Central memory CD8-positive, alpha-beta T cell (primary cell): Measurements from ENCODE around the gene DLGAP1.
"Not testable (repeated sequence)": the region's sequence is repeated elsewhere in the genome, so short reads cannot be mapped to it uniquely, and the experiment has no call there.

Source experiments
- ATAC-seq: fragments of 150-1000 bp; cut with Tn5 transposase; replicated peaks from 2 replicates; pipeline ENCODE4 v1.10.0; 2022; ENCODE audit warnings: mild to moderate bottlenecking, moderate FRiP score, moderate number of reproducible peaks; ENCODE audit not compliant: poor library complexity, severe bottlenecking; ENCODE audit errors: extremely low read depth
- DNase-seq, 2 donors: peaks; one replicate each; pipeline ENCODE4 v3.0.0; 2021; ENCODE audit warnings: low spot score in 2 of 2
- H3K27ac Mint-ChIP-seq: one replicate; pipeline ENCODE4 v1.8.0; 2022; ENCODE audit warnings: low read depth, mild to moderate bottlenecking, moderate library complexity, mixed read lengths
- H3K27me3 Mint-ChIP-seq: one replicate; pipeline ENCODE4 v1.8.0; 2022; ENCODE audit warnings: mixed read lengths
- H3K36me3 Mint-ChIP-seq: one replicate; pipeline ENCODE4 v1.8.0; 2022; ENCODE audit warnings: mild to moderate bottlenecking, moderate library complexity, mixed read lengths; ENCODE audit not compliant: insufficient read depth
- H3K4me1 Mint-ChIP-seq: one replicate; pipeline ENCODE4 v1.8.0; 2022; ENCODE audit warnings: mixed read lengths
- H3K4me3 Mint-ChIP-seq: one replicate; pipeline ENCODE4 v1.8.0; 2022; ENCODE audit warnings: mild to moderate bottlenecking, moderate library complexity, mixed read lengths
- H3K9me3 Mint-ChIP-seq: one replicate; pipeline ENCODE4 v1.8.0; 2022; ENCODE audit warnings: mixed read lengths

The DLGAP1 gene

DNA sequence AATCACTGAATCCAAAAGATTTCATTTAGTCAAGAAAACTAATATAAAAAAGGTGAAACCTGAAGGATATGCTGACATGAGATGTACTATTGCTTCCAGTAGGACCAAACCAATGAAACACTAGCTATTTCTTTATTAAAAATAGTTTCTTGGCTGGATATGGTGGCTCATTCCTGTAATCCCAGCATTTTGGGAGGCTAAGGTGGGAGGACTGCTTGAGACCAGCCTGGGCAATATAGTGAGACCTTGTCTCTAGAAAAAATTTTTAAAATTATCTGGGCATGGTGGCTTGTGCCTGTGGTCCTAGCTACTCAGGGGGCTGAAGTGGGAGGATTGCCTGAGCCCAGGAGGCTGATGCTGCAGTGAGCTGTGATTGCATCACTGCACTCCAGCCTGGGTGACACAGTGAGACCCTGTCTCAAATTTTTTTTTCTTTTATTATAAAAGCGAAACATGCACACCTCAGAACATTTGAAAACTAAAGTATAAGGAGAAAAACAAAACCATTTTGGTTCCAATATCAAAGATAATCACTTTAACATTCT, 738.9 kb downstream of the DLGAP1 start:
- Mint-ChIP-seq H3K27ac (no peak overlapping the region), H3K27me3 (peaks cover 30% of the 10 kb centered on the region), H3K36me3 (no peaks in the 10 kb centered on the region)

DNA sequence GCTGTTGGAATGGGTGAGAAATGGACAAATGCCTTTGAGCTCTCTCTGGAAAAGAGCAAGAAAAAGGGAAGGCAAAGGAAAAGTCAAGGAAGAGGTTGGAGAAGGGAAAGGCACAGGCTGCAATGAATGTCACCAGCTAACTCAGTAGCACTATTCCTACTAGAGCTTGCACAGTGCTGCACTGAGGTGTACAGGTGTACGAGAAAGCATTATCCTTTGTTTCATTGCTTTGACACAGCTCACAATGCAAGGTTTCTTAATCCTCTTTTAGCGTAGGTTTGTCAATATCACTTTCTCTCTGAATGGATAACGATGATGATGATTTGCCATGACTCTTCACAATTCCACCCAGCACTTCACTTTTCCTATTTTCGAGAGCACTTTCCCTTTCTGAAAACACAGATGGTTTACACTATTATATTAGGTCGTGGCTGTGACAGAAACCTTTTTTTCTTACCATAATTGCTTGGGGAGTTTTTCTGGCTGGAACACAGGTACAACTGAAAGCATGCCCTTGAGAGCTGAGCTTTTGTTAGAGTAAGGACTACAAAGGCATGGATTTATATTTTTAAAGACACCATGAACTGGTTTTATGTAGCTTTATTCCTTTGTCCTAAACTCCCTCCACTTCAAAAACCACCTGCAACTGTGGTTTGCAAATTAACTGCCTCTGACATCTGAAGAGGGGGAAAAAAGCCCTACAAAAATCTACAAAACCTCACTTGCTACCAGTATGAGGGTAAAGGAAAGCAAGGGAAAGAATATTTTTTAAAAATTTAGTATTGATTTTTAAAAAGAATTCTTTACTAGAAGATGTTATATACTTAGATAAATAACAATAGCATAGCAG, 739.7 kb downstream of the DLGAP1 start:
- no peaks in the 10 kb centered on the region for H3K9me3 Mint-ChIP-seq
- no peak for ATAC-seq
- no peak overlapping the region for H3K4me3 Mint-ChIP-seq
- DNase-seq: no peak
- H3K4me1 Mint-ChIP-seq: no peaks in the 10 kb centered on the region
- peaks cover 1% of the 10 kb centered on the region for H3K36me3 Mint-ChIP-seq
- peaks cover 37% of the 10 kb centered on the region for H3K27me3 Mint-ChIP-seq
- H3K27ac Mint-ChIP-seq: no peak overlapping the region

More for the DNA sequence above, 738.9 kb downstream of the DLGAP1 start:
- DNase-seq: no peak
- no peak for ATAC-seq
- Mint-ChIP-seq H3K4me3 (no peak overlapping the region), H3K4me1 (no peaks in the 10 kb centered on the region), H3K9me3 (no peaks in the 10 kb centered on the region)

DNA sequence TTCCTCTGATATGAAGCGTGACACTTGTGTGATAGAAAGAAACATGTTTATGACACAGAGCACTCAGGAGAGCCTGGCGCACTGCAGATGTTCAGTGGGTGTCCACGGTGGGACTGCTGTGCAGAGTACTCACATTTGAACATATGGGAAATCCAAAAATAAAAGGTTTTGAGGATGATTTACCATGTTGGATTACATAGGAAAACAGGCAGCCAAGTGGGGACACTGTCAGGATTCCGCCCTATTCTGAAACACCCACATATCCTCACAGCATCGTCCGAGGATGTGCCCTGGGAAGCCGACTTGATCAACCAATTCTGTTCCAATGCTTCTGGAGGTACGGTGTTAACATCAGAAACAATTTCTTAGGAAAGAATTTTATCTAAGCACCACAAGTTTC, 741.4 kb downstream of the DLGAP1 start:
- Mint-ChIP-seq H3K9me3 (no peaks in the 10 kb centered on the region), H3K27ac (no peak overlapping the region)
- no peak for ATAC-seq

DNA sequence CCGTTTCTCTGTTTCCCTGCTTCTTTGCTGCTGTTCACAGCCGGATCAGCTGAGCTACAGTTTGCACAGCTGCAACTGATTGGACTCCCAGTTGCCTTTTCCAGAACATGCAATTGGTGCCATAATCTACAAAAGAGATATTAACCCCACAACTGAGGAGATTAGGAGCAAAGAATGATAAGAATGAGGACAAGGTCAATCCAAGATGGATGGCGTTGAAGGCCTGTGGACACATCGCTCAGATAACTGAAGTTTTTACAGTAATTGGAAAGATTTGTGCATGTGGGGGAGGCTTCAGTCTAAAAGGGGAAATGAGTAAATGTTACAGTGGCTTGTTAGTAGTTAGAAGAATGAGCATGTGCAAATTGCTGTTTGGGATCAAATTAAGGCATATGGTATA, 741.9 kb downstream of the DLGAP1 start:
- no peak overlapping the region for H3K27ac Mint-ChIP-seq
- peaks cover 58% of the 10 kb centered on the region for H3K27me3 Mint-ChIP-seq
- no peaks in the 10 kb centered on the region for H3K4me1 Mint-ChIP-seq
- ATAC-seq (no peak), DNase-seq (no peak)
- no peak overlapping the region for H3K4me3 Mint-ChIP-seq
- H3K9me3 Mint-ChIP-seq: no peaks in the 10 kb centered on the region
- peaks cover 1% of the 10 kb centered on the region for H3K36me3 Mint-ChIP-seq

More for the DNA sequence above, 741.4 kb downstream of the DLGAP1 start:
- no peaks in the 10 kb centered on the region for H3K4me1 Mint-ChIP-seq
- peaks cover 53% of the 10 kb centered on the region for H3K27me3 Mint-ChIP-seq
- DNase-seq: no peak
- no peak overlapping the region for H3K4me3 Mint-ChIP-seq
- peaks cover 1% of the 10 kb centered on the region for H3K36me3 Mint-ChIP-seq

DNA sequence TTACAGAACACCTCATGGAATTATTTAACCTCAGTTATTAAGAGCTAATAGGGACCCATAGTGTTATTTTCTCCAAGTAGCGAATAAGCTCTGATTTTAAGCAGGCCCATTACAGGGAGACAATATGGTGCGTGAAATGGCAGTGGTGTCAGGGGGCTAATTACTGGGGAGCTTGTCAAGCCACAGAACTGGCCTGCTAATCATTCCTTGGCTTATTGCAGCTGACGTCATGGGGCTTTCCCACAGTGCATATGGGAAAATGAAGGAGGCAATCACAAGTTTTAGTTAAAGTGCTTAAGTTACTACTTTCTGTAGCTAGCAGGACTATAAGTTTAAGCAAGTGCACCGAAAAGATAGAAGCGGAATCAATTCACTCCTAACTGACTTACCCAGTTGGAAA, 742.6 kb downstream of the DLGAP1 start:
- H3K4me1 Mint-ChIP-seq: no peaks in the 10 kb centered on the region
- H3K27me3 Mint-ChIP-seq: peaks cover 62% of the 10 kb centered on the region
- no peaks in the 10 kb centered on the region for H3K9me3 Mint-ChIP-seq
- H3K36me3 Mint-ChIP-seq: peaks cover 1% of the 10 kb centered on the region
- DNase-seq: no peak
- H3K27ac Mint-ChIP-seq: no peak overlapping the region
- H3K4me3 Mint-ChIP-seq: no peak overlapping the region
- no peak for ATAC-seq

DNA sequence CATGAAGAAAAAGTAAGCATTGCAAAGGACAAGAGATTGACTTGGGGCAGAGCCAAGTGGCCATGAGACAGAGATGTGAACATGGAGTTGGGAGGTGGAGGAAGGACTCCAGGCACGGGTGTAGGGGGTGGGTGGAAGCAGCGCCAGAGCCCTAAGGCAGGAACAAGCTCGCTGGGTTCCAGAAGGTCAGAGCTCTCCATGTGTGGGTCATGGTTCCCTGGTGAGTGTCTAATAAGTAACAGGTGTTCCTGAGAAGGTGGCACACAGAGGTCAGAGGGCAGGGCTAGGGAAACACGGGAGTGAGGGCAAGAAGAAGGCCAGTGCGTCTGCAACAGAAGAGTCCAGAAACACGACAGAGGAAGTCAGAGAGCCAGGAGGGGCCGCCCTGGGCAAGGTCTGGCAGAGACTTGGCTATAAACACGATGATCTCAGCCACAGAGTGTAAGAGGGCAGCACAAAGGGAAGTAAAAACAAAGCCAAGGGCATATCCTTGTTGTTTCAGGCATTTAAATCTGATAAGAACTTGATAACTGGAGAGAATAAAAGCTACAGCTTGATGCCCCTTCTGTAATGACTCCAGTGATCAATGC, 744.3 kb downstream of the DLGAP1 start:
- Mint-ChIP-seq H3K4me1 (no peaks in the 10 kb centered on the region), H3K36me3 (peaks cover 1% of the 10 kb centered on the region), H3K27me3 (peaks cover 68% of the 10 kb centered on the region), H3K9me3 (no peaks in the 10 kb centered on the region), H3K27ac (no peak overlapping the region), H3K4me3 (no peak overlapping the region)
- DNase-seq: no peak
- no peak for ATAC-seq

DNA sequence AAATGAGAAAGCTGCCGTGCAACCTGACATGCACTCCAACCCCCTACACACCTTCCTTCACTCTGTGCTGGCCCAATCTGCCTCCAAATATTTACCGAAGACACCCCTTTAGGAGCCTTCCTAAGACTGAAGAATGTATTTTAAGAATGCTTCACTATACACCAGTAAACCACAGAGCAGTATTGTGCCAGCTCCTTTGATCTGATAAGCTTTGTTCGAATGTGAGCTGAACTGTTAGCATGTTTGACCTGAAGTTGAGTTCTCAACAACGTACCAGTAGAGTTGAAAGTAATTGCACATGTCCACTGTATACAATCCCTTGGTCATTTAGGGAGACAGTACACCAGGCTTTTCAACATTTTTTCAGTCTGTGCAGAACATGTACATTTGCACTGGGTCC, 745.9 kb downstream of the DLGAP1 start:
- ATAC-seq (no peak), DNase-seq (no peak)
- peaks cover 1% of the 10 kb centered on the region for H3K36me3 Mint-ChIP-seq
- no peak overlapping the region for H3K4me3 Mint-ChIP-seq
- no peaks in the 10 kb centered on the region for H3K9me3 Mint-ChIP-seq
- H3K27ac Mint-ChIP-seq: no peak overlapping the region
- no peaks in the 10 kb centered on the region for H3K4me1 Mint-ChIP-seq
- peaks cover 68% of the 10 kb centered on the region for H3K27me3 Mint-ChIP-seq

DNA sequence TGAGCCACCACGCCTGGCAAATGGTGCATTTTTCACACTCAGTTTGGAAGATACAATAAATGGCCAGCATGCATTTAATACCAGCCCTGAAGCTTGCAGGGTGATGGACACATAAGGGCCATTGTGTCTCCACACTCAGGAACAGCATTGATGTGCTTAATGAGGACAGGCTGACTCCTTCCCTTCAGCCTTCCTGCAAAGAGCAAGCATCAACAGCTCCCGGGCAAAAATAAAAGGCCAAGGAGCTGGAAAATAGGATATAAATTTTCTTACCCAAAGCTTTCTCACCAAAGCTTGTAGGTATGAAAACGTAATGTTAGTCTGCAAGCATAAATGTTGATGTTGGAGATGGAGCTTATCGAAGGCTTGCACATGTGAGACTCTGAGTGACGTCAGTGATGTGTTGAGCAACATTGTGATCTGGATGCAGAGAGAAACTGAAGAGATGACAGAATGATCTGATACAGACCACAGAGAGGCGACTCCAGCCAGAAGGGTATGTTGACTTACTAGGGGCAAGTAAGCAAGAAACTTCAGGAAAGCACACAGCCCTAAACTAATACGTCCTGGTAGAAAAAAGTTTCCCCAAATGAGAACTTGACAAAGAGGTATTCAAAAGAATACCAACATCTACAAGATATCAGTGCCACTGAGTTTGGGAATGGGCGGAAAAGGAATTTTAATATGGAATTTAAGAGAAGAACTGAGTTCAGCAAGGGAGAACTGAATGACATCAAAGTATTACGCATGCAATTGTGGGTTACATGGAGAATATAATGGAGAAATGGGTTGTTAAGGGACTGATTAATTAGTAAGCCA, 748.6 kb downstream of the DLGAP1 start:
- Mint-ChIP-seq H3K4me1 (no peaks in the 10 kb centered on the region), H3K27ac (no peak overlapping the region), H3K4me3 (no peak overlapping the region), H3K27me3 (peaks cover 68% of the 10 kb centered on the region), H3K36me3 (peaks cover 1% of the 10 kb centered on the region), H3K9me3 (no peaks in the 10 kb centered on the region)
- ATAC-seq (no peak), DNase-seq (no peak)

DNA sequence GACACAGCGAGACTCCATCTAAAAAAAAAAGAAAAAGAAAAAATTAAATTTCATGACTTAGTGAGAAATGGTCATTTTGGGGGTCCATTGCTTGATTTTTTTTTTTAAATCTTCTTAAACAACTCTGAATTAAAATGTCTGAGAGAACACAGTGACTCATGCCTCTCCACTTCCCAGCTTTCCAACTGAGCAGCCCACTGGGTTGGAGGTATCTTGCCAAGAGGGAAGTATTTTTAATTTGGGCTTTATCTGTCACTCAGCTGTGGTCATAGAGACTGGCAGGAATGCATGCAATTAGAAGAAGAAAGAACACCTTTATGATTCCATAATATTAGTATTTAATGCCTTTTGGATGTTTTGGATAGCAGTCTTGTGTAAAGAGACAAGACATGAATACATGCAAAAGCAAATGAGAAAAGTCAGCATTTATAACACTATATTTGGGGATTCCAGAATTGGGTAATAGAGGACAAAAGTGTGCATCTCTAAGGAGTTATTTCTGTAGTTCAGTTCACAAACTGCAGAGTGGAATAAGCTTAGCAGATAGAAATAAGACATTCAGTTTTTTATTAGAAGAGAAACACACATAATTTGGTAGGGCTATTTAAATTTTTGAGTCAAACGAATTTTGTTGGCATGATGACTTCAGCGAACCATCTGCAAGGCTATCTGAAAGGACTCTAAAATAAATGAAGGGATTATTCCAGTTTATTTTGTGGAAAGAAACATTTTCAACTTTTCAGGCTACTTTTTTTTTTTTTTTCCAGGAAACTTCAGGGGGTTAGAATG, 750.4 kb downstream of the DLGAP1 start:
- peaks cover 62% of the 10 kb centered on the region for H3K27me3 Mint-ChIP-seq
- ATAC-seq (no peak), DNase-seq (no peak)
- H3K4me1 Mint-ChIP-seq: no peaks in the 10 kb centered on the region
- no peak overlapping the region for H3K4me3 Mint-ChIP-seq
- H3K27ac Mint-ChIP-seq: no peak overlapping the region
- no peaks in the 10 kb centered on the region for H3K9me3 Mint-ChIP-seq
- no peaks in the 10 kb centered on the region for H3K36me3 Mint-ChIP-seq

DNA sequence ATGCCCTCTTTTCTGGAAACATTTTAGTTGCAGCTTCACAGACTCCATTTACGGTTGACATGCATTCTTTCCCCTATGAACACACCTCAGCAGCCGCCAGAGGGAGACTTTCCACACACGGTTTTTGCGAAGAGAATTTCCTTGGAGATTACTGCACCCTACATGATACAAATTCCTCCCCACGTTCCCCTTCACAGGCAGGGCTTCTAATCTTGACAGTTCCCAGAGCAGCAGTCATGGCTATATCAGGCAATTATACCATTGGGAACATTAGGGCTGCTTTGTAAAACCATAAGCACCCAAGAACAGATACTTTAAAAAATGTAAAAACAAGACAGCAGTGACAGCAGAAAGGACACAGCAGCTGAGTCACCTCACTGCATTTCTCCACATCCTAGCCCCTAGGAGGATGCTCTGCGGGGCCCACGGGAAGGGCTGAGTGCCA, 751.4 kb downstream of the DLGAP1 start:
- no peak for DNase-seq
- Mint-ChIP-seq H3K27me3 (peaks cover 62% of the 10 kb centered on the region), H3K4me1 (no peaks in the 10 kb centered on the region), H3K36me3 (no peaks in the 10 kb centered on the region), H3K27ac (no peak overlapping the region), H3K9me3 (no peaks in the 10 kb centered on the region), H3K4me3 (no peak overlapping the region)
- ATAC-seq: no peak

DNA sequence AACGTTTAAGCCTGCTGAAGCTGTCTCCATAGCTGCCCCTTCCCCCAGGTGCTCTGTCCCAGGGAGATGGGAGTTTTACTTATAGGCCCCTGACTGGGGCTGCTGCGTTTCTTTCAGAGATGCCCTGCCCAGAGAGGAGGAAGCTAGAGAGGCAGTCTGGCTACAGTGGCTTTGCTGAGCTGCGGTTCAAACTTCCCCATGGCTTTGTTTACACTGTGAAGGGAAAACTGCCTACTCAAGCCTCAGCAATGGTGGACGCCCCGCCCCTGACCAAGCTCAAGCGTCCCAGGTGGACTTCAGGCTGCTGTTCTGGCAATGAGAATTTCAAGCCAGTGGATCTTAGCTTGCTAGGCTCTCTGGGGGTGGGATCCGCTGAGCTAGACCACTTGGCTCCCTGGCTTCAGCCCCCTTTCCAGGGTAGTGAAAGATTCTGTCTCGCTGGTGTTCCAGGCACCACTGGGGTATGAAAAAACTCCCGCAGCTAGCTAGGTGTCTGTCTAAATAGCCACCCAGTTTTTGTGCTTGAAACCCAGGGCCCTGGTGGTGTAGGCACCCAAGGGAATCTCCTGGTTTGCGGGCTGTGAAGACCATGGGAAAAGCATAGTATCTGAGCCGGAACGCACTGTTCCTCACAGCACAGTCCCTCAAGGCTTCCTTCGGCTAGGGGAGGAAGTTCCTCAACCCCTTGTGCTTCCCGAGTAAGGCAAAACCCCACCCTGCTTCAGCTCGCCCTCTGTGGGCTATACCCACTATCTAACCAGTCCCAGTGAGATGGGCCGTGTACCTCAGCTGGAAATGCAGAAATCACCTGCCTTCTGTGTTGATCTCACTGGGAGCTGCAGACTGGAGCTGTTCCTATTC, 755.2 kb downstream of the DLGAP1 start:
- H3K4me3 Mint-ChIP-seq, H3K27ac Mint-ChIP-seq, H3K36me3 Mint-ChIP-seq, H3K9me3 Mint-ChIP-seq, ATAC-seq, H3K4me1 Mint-ChIP-seq, DNase-seq: not testable (repeated sequence)
- H3K27me3 Mint-ChIP-seq: peaks cover 73% of the 10 kb centered on the region
